HepG2 (cell line): ENCODE results near the gene DNAAF1. TPM values are rescaled to one million over a fixed set of nuclear protein-coding genes. Genes with fewer than 3 reads are reported as not detected.

ENCODE experiments used
- ASH2L ChIP-seq: fragments of 300-600, 200-600 bp; sonication (generic); IDR thresholded peaks from 2 replicates; pipeline ENCODE4 v1.7.0; 2017; ENCODE audit warnings: low read depth, mild to moderate bottlenecking, moderate library complexity, mixed read lengths, low read length; ENCODE audit not compliant: insufficient read length
- ESRRA ChIP-seq: sonication (generic); formaldehyde crosslinking; IDR thresholded peaks from 2 replicates; pipeline ENCODE4 v1.5.1; 2020; ENCODE audit warnings: mild to moderate bottlenecking, low read depth, missing genetic modification reagents
- FOXK1 ChIP-seq: sonication (generic); formaldehyde crosslinking; IDR thresholded peaks from 2 replicates; pipeline ENCODE4 v1.4.0; 2020; ENCODE audit warnings: low read depth, missing genetic modification reagents, borderline replicate concordance
- MAFK ChIP-seq, 2 experiments: IDR thresholded peaks in 1 of 2; conservative IDR thresholded peaks in 1 of 2; 2 replicates each; pipeline ENCODE4 v1.6.1; 2011; ENCODE audit warnings: improper control_type of control experiment in 2 of 2, low read length in 2 of 2
- MEIS1 ChIP-seq: sonication (generic); formaldehyde crosslinking; IDR thresholded peaks from 2 replicates; pipeline ENCODE4 v1.9.0; 2021; ENCODE audit warnings: mild to moderate bottlenecking, missing genetic modification reagents, moderate library complexity, borderline replicate concordance
- PCBP2 ChIP-seq: fragments of 200-400 bp; formaldehyde crosslinking; optimal IDR thresholded peaks from 2 replicates; pipeline ENCODE3; 2018; ENCODE audit warnings: low read length, low read depth; ENCODE audit not compliant: poor library complexity, severe bottlenecking
- RNF2 ChIP-seq: fragments of 450-650 bp; conservative IDR thresholded peaks from 2 replicates; pipeline ENCODE4 v1.6.1; 2016; ENCODE audit warnings: low read depth
- SOX5 ChIP-seq: IDR thresholded peaks from 2 replicates; pipeline ENCODE4 v1.6.1; 2016; ENCODE audit warnings: borderline replicate concordance
- THYN1 ChIP-seq: sonication (generic); formaldehyde crosslinking; IDR thresholded peaks from 2 replicates; pipeline ENCODE4 v1.8.1; 2023; ENCODE audit warnings: low read depth, mild to moderate bottlenecking, moderate library complexity, missing genetic modification reagents, borderline replicate concordance
- ZNF10 ChIP-seq: sonication (generic); formaldehyde crosslinking; IDR thresholded peaks from 2 replicates; pipeline ENCODE4 v1.4.0; 2020; ENCODE audit warnings: mild to moderate bottlenecking, low read depth, missing genetic modification reagents, borderline replicate concordance
- ZNF562 ChIP-seq: sonication (generic); formaldehyde crosslinking; IDR thresholded peaks from 2 replicates; pipeline ENCODE4 v1.8.0; 2022; ENCODE audit warnings: missing genetic modification reagents, borderline replicate concordance
- ZNF75D ChIP-seq: sonication (generic); formaldehyde crosslinking; IDR thresholded peaks from 2 replicates; pipeline ENCODE4 v1.8.1; 2023; ENCODE audit warnings: missing genetic modification reagents, mild to moderate bottlenecking, borderline replicate concordance
- ZNF772 ChIP-seq: sonication (generic); formaldehyde crosslinking; IDR thresholded peaks from 2 replicates; pipeline ENCODE4 v1.5.0; 2020; ENCODE audit warnings: mild to moderate bottlenecking, missing genetic modification reagents
- ZNF878 ChIP-seq: sonication (generic); formaldehyde crosslinking; IDR thresholded peaks from 2 replicates; pipeline ENCODE4 v1.8.1; 2023; ENCODE audit warnings: mild to moderate bottlenecking, missing genetic modification reagents, moderate library complexity
- polyA plus RNA-seq, 8 experiments: library from polyadenylated mRNA; depleted of rRNA in 3 of 8; stranded (reverse) in 7 of 8; unstranded in 1 of 8; fragments of >200 nt; fragmentation: Illumina TruSeq in 4 of 8; extraction: Trizol in 4 of 8; gene quantifications; 2 replicates each; pipeline versions ENCODE4 v1.2.1 to v1.2.3, GENCODE V29; 2011 to 2016; ENCODE audit warnings: low read depth in 4 of 8, missing spikeins in 1 of 8, mixed read lengths in 1 of 8; ENCODE audit not compliant: insufficient read depth in 1 of 8
- total RNA-seq, 5 experiments: library from RNA; depleted of rRNA; stranded (reverse); fragments of >200 nt; fragmentation: Illumina TruSeq; extraction: Trizol; gene quantifications; 2 replicates each; pipeline ENCODE4 v1.2.3, GENCODE V29; 2016; ENCODE audit warnings: low read depth in 1 of 5
- TF ChIP-seq, protein P1 (sequence below): sonication (generic); formaldehyde crosslinking; IDR thresholded peaks from 2 replicates; pipeline ENCODE4 v1.4.0; 2020; ENCODE audit warnings: missing genetic modification reagents, borderline replicate concordance
- TF ChIP-seq, protein P2 (sequence below): sonication (generic); formaldehyde crosslinking; IDR thresholded peaks from 2 replicates; pipeline ENCODE4 v1.4.0; 2020; ENCODE audit warnings: mild to moderate bottlenecking, missing genetic modification reagents
- TF ChIP-seq, protein P3 (sequence below): sonication (generic); formaldehyde crosslinking; IDR thresholded peaks from 2 replicates; pipeline ENCODE4 v1.4.0; 2020; ENCODE audit warnings: missing genetic modification reagents, mild to moderate bottlenecking, borderline replicate concordance

DNAAF1 gene
- total and polyA plus RNA-seq, 2 of the 13 experiments (the other 11 are each of a cell fraction or from before 2014, with no cell fraction given), result 0.04 TPM; not detected in 1

DNA sequence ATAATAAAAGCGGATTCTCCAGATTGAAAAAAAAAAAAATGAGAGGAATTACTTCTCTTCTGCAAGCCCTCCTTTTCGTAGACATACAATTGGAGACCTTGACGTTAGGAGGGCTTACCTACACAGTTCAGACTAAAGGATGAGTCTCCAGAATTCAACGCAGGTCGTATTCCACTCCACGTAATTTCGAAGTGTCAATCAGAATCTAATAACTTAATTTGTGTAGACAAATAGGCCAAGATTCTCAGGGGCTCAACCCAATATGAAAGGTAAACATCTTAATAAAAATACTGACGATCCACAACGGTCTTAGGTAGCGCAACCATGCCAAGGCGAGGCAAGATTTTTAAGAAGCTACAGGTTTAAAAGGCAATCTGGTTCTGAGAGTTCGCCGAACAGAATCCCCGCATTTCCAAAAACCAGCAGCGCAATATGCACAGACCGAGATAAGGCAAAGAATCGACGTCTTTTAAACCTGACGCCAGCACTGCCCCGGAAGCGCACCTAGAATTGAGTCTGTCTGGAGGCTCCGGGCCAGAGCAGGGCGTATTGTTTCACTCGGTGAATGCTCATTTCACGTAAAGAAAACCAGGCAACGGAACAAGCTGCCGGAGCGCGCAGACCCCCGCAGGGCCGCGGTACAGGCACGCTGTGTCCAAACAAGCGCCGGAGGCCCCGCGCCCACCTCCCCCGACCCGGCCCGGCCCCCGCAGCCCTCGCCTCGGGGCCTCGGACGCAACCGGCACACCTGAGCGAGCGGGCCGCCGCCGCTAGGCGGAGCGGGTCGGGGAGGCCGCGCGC is 29.0 kb upstream of the DNAAF1 start (continued):
- TF ChIP-seq, protein P1, sequence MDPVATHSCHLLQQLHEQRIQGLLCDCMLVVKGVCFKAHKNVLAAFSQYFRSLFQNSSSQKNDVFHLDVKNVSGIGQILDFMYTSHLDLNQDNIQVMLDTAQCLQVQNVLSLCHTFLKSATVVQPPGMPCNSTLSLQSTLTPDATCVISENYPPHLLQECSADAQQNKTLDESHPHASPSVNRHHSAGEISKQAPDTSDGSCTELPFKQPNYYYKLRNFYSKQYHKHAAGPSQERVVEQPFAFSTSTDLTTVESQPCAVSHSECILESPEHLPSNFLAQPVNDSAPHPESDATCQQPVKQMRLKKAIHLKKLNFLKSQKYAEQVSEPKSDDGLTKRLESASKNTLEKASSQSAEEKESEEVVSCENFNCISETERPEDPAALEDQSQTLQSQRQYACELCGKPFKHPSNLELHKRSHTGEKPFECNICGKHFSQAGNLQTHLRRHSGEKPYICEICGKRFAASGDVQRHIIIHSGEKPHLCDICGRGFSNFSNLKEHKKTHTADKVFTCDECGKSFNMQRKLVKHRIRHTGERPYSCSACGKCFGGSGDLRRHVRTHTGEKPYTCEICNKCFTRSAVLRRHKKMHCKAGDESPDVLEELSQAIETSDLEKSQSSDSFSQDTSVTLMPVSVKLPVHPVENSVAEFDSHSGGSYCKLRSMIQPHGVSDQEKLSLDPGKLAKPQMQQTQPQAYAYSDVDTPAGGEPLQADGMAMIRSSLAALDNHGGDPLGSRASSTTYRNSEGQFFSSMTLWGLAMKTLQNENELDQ (CRISPR knock-in tag), result no peak
- TF ChIP-seq ZNF772 (no peak), ESRRA (CRISPR knock-in tag) (no peak), PCBP2 (no peak), MAFK (conservative IDR thresholded peaks at IDR 0.05 in 1 of 2, IDR thresholded peaks at IDR 0.05 in 1 of 2; ENCODE audit: low read length in 2 of 2) (no peak), ZNF75D (CRISPR knock-in tag) (no peak), SOX5 (CRISPR knock-in tag) (no peak), ZNF10 (CRISPR knock-in tag) (no peak), THYN1 (no peak), ZNF878 (CRISPR knock-in tag) (no peak), MEIS1 (CRISPR knock-in tag) (no peak), RNF2 (no peak), ASH2L (no peak), ZNF562 (CRISPR knock-in tag) (no peak), FOXK1 (CRISPR knock-in tag) (no peak)
- TF ChIP-seq, protein P2, sequence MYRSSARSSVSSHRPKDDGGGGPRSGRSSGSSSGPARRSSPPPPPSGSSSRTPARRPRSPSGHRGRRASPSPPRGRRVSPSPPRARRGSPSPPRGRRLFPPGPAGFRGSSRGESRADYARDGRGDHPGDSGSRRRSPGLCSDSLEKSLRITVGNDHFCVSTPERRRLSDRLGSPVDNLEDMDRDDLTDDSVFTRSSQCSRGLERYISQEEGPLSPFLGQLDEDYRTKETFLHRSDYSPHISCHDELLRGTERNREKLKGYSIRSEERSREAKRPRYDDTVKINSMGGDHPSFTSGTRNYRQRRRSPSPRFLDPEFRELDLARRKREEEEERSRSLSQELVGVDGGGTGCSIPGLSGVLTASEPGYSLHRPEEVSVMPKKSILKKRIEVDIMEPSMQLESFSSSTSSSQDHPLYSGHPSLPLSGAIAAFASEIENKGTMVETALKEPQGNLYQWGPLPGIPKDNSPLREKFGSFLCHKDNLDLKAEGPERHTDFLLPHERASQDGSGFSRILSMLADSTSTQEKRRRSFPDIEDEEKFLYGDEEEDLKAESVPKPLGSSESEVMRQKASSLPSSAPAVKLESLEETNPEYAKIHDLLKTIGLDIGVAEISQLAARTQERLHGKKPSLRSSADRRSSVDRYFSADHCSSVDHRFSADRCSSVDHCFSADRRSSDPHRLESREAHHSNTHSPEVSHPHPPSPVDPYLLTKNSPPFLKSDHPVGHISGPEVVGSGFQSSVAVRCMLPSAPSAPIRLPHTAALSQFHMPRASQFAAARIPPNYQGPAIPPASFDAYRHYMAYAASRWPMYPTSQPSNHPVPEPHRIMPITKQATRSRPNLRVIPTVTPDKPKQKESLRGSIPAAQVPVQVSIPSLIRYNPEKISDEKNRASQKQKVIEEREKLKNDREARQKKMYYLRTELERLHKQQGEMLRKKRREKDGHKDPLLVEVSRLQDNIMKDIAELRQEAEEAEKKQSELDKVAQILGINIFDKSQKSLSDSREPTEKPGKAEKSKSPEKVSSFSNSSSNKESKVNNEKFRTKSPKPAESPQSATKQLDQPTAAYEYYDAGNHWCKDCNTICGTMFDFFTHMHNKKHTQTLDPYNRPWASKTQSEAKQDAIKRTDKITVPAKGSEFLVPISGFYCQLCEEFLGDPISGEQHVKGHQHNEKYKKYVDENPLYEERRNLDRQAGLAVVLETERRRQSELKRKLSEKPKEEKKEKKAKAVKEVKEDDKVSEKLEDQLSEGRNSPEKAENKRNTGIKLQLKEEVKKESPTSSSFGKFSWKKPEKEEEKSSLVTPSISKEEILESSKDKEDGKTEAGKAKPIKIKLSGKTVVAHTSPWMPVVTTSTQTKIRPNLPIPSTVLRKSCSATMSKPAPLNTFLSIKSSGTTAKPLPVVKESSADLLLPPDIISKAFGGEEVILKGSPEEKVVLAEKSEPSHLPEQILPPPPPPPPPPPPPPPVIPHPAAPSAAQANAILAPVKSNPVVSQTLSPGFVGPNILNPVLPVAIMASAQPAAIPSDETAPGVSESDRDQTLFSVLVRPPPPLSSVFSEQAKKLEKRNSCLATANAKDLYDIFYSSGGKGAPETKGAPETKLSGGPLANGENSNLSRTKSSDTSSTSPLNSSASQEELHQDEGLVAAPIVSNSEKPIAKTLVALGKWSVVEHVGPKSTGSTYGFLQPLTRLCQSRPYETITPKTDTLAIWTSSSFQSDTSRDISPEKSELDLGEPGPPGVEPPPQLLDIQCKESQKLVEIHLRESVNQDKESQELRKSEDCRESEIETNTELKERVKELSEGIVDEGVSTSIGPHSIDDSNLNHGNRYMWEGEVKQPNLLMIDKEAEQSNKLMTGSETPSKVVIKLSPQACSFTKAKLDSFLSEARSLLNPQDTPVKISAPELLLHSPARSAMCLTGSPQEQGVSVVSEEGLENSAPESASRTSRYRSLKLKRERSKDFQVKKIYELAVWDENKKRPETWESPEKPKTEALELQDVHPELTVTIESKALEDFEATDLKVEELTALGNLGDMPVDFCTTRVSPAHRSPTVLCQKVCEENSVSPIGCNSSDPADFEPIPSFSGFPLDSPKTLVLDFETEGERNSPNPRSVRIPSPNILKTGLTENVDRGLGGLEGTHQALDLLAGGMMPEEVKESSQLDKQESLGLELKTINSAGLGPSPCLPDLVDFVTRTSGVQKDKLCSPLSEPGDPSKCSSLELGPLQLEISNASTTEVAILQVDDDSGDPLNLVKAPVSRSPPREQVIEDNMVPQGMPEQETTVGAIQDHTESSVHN (CRISPR knock-in tag), result no peak
- TF ChIP-seq, protein P3, sequence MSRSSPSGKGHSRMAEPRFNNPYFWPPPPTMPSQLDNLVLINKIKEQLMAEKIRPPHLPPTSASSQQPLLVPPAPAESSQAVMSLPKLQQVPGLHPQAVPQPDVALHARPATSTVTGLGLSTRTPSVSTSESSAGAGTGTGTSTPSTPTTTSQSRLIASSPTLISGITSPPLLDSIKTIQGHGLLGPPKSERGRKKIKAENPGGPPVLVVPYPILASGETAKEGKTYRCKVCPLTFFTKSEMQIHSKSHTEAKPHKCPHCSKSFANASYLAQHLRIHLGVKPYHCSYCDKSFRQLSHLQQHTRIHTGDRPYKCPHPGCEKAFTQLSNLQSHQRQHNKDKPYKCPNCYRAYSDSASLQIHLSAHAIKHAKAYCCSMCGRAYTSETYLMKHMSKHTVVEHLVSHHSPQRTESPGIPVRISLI (CRISPR knock-in tag), result no peak
